Heart left ventricle (tissue), 16 donors: ENCODE results near the gene NEURL4. TPM values are rescaled to one million over a fixed set of nuclear protein-coding genes. Genes with fewer than 3 reads are reported as not detected.

Experiments
- ATAC-seq, 4 donors: fragments of 200-7000 bp; cut with Tn5 transposase; one replicate each; pipeline ENCODE4 v1.9.1; 2020 to 2022; ENCODE audit warnings: moderate library complexity in 4 of 4, mild to moderate bottlenecking in 3 of 4, moderate number of reproducible peaks in 1 of 4
- DNase-seq, 5 donors: peaks; one replicate each; pipeline ENCODE4 v3.0.0-alpha.2; 2020
- H3K27ac ChIP-seq, 12 donors: fragments of 200-600 bp; sonication (generic) in 4 of 12; one replicate each; pipeline versions ENCODE4 v1.5.0 to v1.8.0; 2016 to 2022; ENCODE audit warnings: mild to moderate bottlenecking in 2 of 12
- H3K27me3 ChIP-seq, 9 donors: fragments of 200-600 bp; sonication (generic) in 2 of 9; one replicate each; pipeline versions ENCODE4 v1.5.1 to v1.8.0; 2016 to 2022; ENCODE audit warnings: mild to moderate bottlenecking in 3 of 9
- H3K36me3 ChIP-seq, 9 donors: fragments of 200-600 bp; sonication (generic) in 2 of 9; one replicate each; pipeline versions ENCODE4 v1.5.0 to v1.8.0; 2018 to 2022; ENCODE audit warnings: mild to moderate bottlenecking in 2 of 9
- H3K4me1 ChIP-seq, 12 donors: fragments of 200-600 bp; sonication (generic) in 4 of 12; one replicate each; pipeline versions ENCODE4 v1.5.0 to v1.8.0; 2016 to 2022; ENCODE audit warnings: mild to moderate bottlenecking in 3 of 12
- H3K4me3 ChIP-seq, 12 donors: fragments of 200-600 bp; sonication (generic) in 4 of 12; one replicate each; pipeline versions ENCODE4 v1.5.0 to v1.8.0; 2017 to 2022; ENCODE audit warnings: mild to moderate bottlenecking in 9 of 12, moderate library complexity in 4 of 12
- H3K9me3 ChIP-seq, 12 donors: fragments of 200-600 bp; sonication (generic) in 4 of 12; one replicate each; pipeline versions ENCODE4 v1.5.0 to v1.8.0; 2016 to 2022; ENCODE audit warnings: mild to moderate bottlenecking in 1 of 12
- CTCF ChIP-seq, 12 donors: fragments of 200-600 bp; sonication (generic) in 4 of 12; IDR thresholded peaks; one replicate each; pipeline versions ENCODE4 v1.5.0 to v1.8.0; 2018 to 2022; ENCODE audit warnings: antibody characterized with exemption in 12 of 12, mild to moderate bottlenecking in 5 of 12
- POLR2A ChIP-seq, 2 donors: fragments of 450-650 bp; IDR thresholded peaks; one replicate each; pipeline ENCODE4 v1.6.1; 2017; ENCODE audit warnings: antibody characterized with exemption in 2 of 2, mild to moderate bottlenecking in 2 of 2, moderate library complexity in 2 of 2
- WGBS, 4 donors: extraction: QIAGEN DNeasy Blood & Tissue Kit in 2 of 4; methylation state at CpG; one replicate each; pipeline versions ENCODE4 v1.1.5 to v1.1.7; 2013 to 2018; 5-methylcytosine and 5-hydroxymethylcytosine counted together
- intact Hi-C, 10 donors: fragments of 100-400 bp; cut with DNase I; formaldehyde crosslinking; loops; one replicate each; pipeline versions ENCODE4 v1.11.1 to v1.14.2; 2022
- polyA plus RNA-seq, 2 donors: library from polyadenylated mRNA; stranded (reverse); fragments of 200-250 nt; gene quantifications; one replicate each; pipeline ENCODE4 v1.2.3, GENCODE V29; 2013
- total RNA-seq, 9 donors: library from RNA; depleted of rRNA in 2 of 9; stranded (reverse); fragments of >200 nt in 2 of 9; fragmentation: NEBNext Ultra II Directional in 3 of 9; extraction: Animal tissue kit (Norgen Biotek cat#: 25700) in 3 of 9; gene quantifications; one replicate each; pipeline versions ENCODE4 v1.1.0 to v1.2.4, GENCODE V29; 2016 to 2023
- donor health status: ischemic (EF 13 %, LVEDD 7.1; RV severe dilation, severe dysfunction).
- donor health status: healthy with polysubstance abuse.
- donor health status: DM: no; HTN: yes; CAD: no.
- donor health status: DM: no; HTN: no; CAD: no.
- donor health status: ischemic (EF 25% LVEDD 6.9; RV normal size, moderate dysfunction).
- donor health status: ischemic (EF 25% LVEDD 5.7; RV mildly dilated, moderate dysfunction).
- donor health status: healthy.
- donor health status: DM: yes; HTN: yes; CAD: no.
- donor health status: ischemic (EF 35%, LVEDD 5.7; RV mildly dilated, moderate dysfunction).
- donor health status: nonischemic (EF 11% LVEDD 7.7; RV severe dilation, severe dysfunction).
- donor health status: DM: yes; HTN: yes; CAD: no.
- donor health status: PGD.
- donor health status: ischemic (EF 29% LVEDD 5.4; RV normal size, mild dysfunction).
- donor health status: nonischemic (EF 23%, LVEDD 6.1; RV moderate dilation, normal function).

Gene NEURL4
- total and polyA plus RNA-seq, 11 donors: 13.6 to 39.2 (median 27.6) TPM

DNA sequence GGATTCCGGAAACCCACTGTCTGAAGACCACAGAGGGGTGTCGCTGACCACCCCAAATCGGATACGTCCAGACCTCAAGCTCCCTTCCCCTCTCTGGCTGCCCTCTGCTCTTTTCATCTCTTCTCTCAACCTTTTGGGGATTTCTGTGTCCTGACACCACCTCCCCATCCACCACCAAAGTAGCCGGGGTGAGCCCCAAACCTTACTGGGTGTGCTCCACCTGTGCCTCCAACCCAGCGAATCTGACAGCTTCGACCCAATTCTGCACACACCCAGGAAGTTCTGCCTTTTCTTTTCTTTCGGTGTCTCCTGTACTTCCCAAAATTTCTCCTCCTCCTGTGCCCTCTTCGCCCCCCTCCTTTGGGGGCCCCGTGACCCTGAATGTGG, 23.4 kb upstream of the NEURL4 start:
- TF ChIP-seq POLR2A (IDR thresholded peaks at IDR 0.05) (no peak), CTCF (IDR thresholded peaks at IDR 0.05) (peak in 5 of 12 donors; percentile 53 to 68 (median 61))
- Histone ChIP-seq H3K27ac (peak overlapping the region; percentile 95 to 100 (median 97)), H3K36me3 (peaks cover 0 to 4% (median 0%) of the 10 kb centered on the region in 9 donors), H3K27me3 (no peaks in the 10 kb centered on the region), H3K9me3 (no peaks in the 10 kb centered on the region), H3K4me1 (peaks cover 0 to 67% (median 38%) of the 10 kb centered on the region in 12 donors), H3K4me3 (peak overlapping the region; percentile 49 to 98 (median 87))
- DNase-seq (no peak), ATAC-seq (no peak)
- WGBS, 4 donors: 26 to 35% (median 33%) methylated on average over 9 to 10 of the region's 10 CpGs
- intact Hi-C loops: loop anchor here in 9 of 10 donors (2.0 to 10.0 kb wide), 18 partner anchors 42 to 332 kb away; partner anchors contain the start of genes POLR2A (in 4 of the 9), MPDU1 (in 3 of the 9), SENP3 (in 3 of the 9) and SLC35G6 (in 3 of the 9)

DNA sequence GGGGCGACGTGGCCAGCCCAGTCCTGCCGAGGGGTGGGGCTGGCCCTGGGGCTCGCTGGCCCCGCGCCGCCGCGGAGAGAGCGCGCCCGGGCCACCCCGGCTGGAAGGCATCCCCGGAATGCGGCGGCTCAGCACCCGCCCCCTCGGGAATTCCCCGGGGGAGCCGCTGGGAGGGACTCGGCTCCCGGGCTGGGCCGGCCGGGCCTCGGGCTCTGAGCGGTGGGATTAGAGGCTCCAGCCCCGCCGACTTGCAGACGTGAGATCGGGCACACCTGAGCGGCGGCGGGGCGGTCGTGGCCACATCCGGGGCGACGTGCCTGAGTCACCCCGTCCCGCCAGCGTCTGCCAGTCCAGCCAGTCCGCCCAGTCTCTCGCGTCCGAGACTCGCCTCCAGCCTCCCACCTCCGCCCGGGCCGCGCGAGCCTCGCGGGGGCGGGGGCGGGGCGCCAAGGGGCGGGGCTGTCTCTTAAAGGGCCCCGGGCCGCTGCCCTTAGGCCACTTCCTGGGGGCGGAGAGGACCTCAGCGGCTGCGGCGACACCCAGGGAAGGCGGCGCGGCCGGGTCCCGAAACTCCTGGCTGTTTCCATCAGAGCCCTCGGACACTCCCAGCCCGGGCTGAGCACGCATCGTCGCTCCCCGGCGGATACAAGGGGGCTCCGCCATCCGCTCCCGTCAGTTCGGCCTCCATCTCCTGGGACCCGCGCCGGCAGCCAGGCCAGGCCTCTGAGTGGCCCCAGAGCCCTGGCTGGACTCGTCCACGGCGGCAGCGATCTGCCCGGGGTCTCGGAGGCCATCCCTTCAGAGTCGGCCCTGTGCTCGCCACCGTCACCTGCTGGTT, 22.7 kb upstream of the NEURL4 start, which contains the start of gene KCTD11:
TSS of gene KCTD11 (plus strand) at position 498 of the 838 bp plus-strand sequence.
- peak in 1 of 2 donors; percentile 80 for TF ChIP-seq POLR2A (IDR thresholded peaks at IDR 0.05)
- TF ChIP-seq CTCF (IDR thresholded peaks at IDR 0.05): peak in 7 of 12 donors; percentile 31 to 67 (median 49)
- peak; percentile 45 to 81 (median 72) for ATAC-seq
- intact Hi-C loops: loop anchor here in 9 of 10 donors (2.0 to 10.0 kb wide), 18 partner anchors 43 to 333 kb away; partner anchors contain the start of genes POLR2A (in 5 of the 9), MPDU1 (in 3 of the 9), SENP3 (in 3 of the 9) and SLC35G6 (in 3 of the 9)
- H3K27me3 ChIP-seq: no peaks in the 10 kb centered on the region
- peak within 1 kb of the TSS; percentile 49 to 98 (median 87) for H3K4me3 ChIP-seq
- no peaks in the 10 kb centered on the region for H3K9me3 ChIP-seq
- 0 to 2% (median 1%) methylated on average over 10 to 91 of the region's 91 CpGs for WGBS, 4 donors
- peaks cover 0 to 67% (median 38%) of the 10 kb centered on the region in 12 donors for H3K4me1 ChIP-seq
- peak; percentile 91 to 95 (median 95) for DNase-seq
- H3K27ac ChIP-seq: peak within 1 kb of the TSS; percentile 95 to 100 (median 97)
- H3K36me3 ChIP-seq: peaks cover 0 to 7% (median 0%) of the 10 kb centered on the region in 9 donors

GRCh38 chr17:7348478-7349242, 19.5 kb upstream of the NEURL4 start:
- Histone ChIP-seq H3K4me1 (peaks cover 0 to 41% (median 27%) of the 10 kb centered on the region in 12 donors), H3K9me3 (no peaks in the 10 kb centered on the region), H3K27me3 (no peaks in the 10 kb centered on the region), H3K36me3 (peaks cover 0 to 10% (median 0%) of the 10 kb centered on the region in 9 donors), H3K4me3 (no peak overlapping the region), H3K27ac (peak overlapping the region in 4 of 12 donors; percentile 97 to 100 (median 99))
- TF ChIP-seq CTCF (IDR thresholded peaks at IDR 0.05): no peak
- no peak for TF ChIP-seq POLR2A (IDR thresholded peaks at IDR 0.05)
- intact Hi-C loops: loop anchor here in 8 of 10 donors (5.0 to 10.0 kb wide), 5 partner anchors 64 to 296 kb away; partner anchors contain the start of gene SLC2A4 (in 4 of the 8)
- ATAC-seq: no peak
- peak in 2 of 5 donors; percentile 25 to 31 for DNase-seq
- WGBS, 4 donors: 63 to 74% (median 68%) methylated on average over 15 to 19 of the region's 19 CpGs
